Osteocyte (in vitro differentiated cells): ENCODE results near the gene PAPSS2. TPM values are rescaled to one million over a fixed set of nuclear protein-coding genes. Genes with fewer than 3 reads are reported as not detected.
"Not testable (repeated sequence)": the region's sequence is repeated elsewhere in the genome, so short reads cannot be mapped to it uniquely, and the experiment has no call there.

Experiments used
- DNase-seq: peaks from one replicate; pipeline ENCODE4 v3.0.0; 2021; ENCODE audit warnings: mixed read lengths; ENCODE audit not compliant: unreplicated experiment; ENCODE audit errors: extremely low spot score
- H3K27ac Mint-ChIP-seq: one replicate; pipeline ENCODE4 v1.8.0; 2021; ENCODE audit warnings: mild to moderate bottlenecking, mixed read lengths; ENCODE audit not compliant: unreplicated experiment
- H3K27me3 Mint-ChIP-seq: one replicate; pipeline ENCODE4 v1.8.0; 2021; ENCODE audit warnings: mixed read lengths; ENCODE audit not compliant: unreplicated experiment
- H3K36me3 Mint-ChIP-seq: one replicate; pipeline ENCODE4 v1.8.0; 2021; ENCODE audit warnings: mixed read lengths; ENCODE audit not compliant: unreplicated experiment
- H3K4me1 Mint-ChIP-seq: one replicate; pipeline ENCODE4 v1.8.0; 2021; ENCODE audit warnings: mixed read lengths; ENCODE audit not compliant: unreplicated experiment
- H3K4me3 Mint-ChIP-seq: one replicate; pipeline ENCODE4 v1.8.0; 2021; ENCODE audit warnings: mild to moderate bottlenecking, moderate library complexity, mixed read lengths; ENCODE audit not compliant: unreplicated experiment
- H3K9me3 Mint-ChIP-seq: one replicate; pipeline ENCODE4 v1.8.0; 2021; ENCODE audit warnings: mixed read lengths; ENCODE audit not compliant: unreplicated experiment
- total RNA-seq: library from RNA; stranded (reverse); gene quantifications from 2 replicates; pipeline ENCODE4 v1.2.1, GENCODE V29; 2021
- TF ChIP-seq, protein P1 (sequence below): fragments of 200-600 bp; sonication (generic); IDR thresholded peaks from 2 replicates; pipeline ENCODE4 v1.5.0; 2021; ENCODE audit warnings: antibody characterized with exemption, mild to moderate bottlenecking, moderate library complexity

Gene PAPSS2
- total RNA-seq, 1 donor from 2014 or later: 18.5 TPM

DNA sequence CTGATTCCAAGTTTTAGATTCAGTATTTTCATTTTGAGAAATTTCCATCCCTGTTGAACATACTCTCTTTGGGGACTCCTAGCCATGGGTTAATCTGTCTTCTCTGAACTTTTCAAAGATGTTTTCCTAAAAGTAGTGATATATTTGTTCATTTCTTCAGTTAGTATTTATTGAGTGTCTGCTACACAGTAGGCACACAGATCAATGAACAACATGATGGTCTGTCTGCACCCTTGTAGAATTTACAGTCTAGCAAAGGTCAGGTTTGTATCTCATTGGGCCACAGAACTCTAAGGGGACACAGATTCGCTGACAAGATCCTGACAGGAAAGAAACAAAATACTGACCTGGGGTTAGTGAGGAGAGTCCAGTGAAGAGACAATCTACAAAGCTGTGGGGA lies 42.2 kb upstream of the PAPSS2 start:
- TF ChIP-seq, protein P1, sequence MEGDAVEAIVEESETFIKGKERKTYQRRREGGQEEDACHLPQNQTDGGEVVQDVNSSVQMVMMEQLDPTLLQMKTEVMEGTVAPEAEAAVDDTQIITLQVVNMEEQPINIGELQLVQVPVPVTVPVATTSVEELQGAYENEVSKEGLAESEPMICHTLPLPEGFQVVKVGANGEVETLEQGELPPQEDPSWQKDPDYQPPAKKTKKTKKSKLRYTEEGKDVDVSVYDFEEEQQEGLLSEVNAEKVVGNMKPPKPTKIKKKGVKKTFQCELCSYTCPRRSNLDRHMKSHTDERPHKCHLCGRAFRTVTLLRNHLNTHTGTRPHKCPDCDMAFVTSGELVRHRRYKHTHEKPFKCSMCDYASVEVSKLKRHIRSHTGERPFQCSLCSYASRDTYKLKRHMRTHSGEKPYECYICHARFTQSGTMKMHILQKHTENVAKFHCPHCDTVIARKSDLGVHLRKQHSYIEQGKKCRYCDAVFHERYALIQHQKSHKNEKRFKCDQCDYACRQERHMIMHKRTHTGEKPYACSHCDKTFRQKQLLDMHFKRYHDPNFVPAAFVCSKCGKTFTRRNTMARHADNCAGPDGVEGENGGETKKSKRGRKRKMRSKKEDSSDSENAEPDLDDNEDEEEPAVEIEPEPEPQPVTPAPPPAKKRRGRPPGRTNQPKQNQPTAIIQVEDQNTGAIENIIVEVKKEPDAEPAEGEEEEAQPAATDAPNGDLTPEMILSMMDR: no peak
- no peak overlapping the region for H3K4me3 Mint-ChIP-seq
- no peaks in the 10 kb centered on the region for H3K9me3 Mint-ChIP-seq
- H3K27ac Mint-ChIP-seq: no peak overlapping the region
- H3K4me1 Mint-ChIP-seq: peaks cover 22% of the 10 kb centered on the region
- no peak for DNase-seq
- H3K36me3 Mint-ChIP-seq: no peaks in the 10 kb centered on the region
- H3K27me3 Mint-ChIP-seq: peaks cover 17% of the 10 kb centered on the region

DNA sequence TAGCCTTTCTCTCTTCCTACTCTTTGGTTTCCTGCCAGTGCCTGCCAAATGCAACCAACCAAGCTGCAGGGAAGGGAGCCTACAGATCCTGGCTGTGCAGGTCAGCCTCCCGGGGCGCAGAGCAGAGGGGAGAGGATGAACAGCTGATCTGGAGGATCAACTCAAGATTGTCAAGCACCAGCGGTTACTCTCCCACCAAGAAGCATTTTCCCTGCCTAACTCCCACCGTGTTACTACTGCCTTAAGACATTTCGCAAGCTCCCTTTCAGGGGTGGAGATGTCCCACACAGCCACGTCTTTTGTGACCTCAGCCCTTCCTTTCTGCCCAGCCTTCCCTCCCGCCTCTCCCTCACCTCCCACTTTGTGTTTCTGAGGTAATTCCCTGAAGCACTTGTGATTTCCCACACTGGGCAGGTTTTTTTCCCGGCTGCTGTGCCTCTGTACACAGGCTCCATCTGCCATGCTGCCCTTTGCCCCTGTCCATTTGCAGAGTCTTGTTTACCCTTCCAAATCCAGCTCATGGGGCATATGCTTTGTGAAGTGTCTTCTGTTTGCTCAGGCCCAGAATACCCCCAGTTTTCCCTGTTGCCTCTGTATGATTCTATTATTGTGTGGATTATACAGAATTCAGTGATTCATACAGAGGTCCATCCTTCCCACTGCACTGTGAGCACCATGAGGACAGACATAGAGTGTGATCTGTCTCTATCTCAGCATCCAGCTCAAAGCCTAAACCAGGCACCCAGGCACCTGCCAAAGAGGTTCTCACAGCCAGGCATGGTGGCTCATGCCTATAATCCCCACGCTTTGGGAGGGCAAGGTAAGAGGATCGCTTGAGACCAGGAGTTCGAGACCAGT lies 40.9 kb upstream of the PAPSS2 start:
- Mint-ChIP-seq H3K4me3 (no peak overlapping the region), H3K27ac (peak overlapping the region; percentile 33), H3K27me3 (peaks cover 17% of the 10 kb centered on the region), H3K9me3 (no peaks in the 10 kb centered on the region), H3K4me1 (peaks cover 18% of the 10 kb centered on the region), H3K36me3 (no peaks in the 10 kb centered on the region)
- no peak for DNase-seq
- TF ChIP-seq, protein P1: no peak

DNA sequence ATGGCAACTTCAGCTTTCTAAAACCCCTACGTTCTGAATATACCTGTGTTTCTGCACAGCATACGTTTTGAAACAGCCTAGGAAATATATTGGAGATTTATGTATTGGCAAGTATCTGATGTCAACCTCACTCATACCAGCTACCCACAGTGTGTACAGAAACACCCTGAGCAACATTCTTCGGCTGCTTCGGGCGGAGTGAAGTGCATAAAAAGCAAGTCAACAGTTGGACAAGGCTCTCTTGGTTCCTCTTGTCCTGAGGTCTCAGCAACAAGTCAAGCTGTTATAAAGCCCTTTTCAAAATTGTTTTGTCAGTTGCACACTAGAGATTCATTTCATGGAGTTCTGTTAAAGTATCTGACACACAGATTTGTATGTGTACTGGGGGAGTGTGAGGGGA lies 40.0 kb upstream of the PAPSS2 start:
- peaks cover 17% of the 10 kb centered on the region for H3K27me3 Mint-ChIP-seq
- TF ChIP-seq, protein P1: no peak
- H3K36me3 Mint-ChIP-seq: no peaks in the 10 kb centered on the region
- H3K4me1 Mint-ChIP-seq: peaks cover 13% of the 10 kb centered on the region
- H3K27ac Mint-ChIP-seq: no peak overlapping the region
- H3K4me3 Mint-ChIP-seq: no peak overlapping the region
- H3K9me3 Mint-ChIP-seq: no peaks in the 10 kb centered on the region
- no peak for DNase-seq

DNA sequence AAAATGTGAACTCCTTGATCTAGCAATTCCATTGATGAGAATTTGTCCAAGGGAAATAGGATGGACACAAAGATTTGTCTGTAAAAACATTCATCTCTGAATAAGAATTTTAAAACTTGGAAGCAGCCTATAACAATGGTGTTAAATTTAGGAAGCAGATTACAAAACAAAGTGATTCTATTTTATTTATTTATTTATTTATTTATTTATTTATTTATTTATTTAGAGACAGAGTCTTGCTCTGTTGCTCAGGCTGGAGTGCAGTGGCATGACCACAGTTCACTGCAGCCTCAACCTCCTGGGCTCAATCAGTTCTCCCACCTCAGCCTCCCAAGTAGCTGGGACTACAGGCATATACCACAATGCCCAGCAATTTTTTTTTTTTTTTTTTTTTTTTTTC lies 38.2 kb upstream of the PAPSS2 start:
- H3K4me1 Mint-ChIP-seq: peaks cover 13% of the 10 kb centered on the region
- H3K9me3 Mint-ChIP-seq, H3K36me3 Mint-ChIP-seq, H3K4me3 Mint-ChIP-seq, H3K27ac Mint-ChIP-seq, DNase-seq: not testable (repeated sequence)
- peaks cover 14% of the 10 kb centered on the region for H3K27me3 Mint-ChIP-seq

DNA sequence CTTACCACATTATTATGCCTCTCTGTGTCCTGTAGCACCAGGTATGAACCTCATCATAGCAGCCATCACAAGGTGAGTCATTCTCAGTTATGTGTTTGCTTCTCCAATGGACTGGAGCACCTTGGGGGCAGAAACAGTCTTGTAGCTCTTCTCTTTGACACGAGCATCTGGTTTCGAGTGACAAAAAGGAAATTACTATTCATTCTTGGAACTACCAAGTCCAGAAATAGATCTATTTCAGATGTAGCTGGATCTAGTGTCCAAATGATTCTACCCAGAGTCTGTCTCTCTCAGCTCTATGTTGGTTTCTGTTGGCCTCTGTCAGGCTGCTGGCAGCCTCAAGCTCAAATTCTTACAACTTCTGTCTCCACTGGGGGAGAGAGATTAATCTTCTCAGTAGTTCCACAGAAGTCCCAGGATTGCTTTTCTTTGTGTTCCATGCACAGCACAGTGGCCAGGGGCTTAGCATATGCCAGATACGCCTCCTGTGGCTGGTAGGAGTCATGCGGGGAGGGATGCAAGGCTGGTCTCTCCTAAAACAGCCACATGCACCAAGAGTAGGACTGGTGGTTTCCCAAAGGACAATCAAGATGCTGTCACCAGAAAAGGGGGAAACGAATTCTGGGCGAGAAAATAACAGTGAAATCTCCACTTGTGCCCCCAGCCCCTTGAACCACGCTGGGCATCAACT lies 37.2 kb upstream of the PAPSS2 start:
- H3K4me3 Mint-ChIP-seq: no peak overlapping the region
- peaks cover 13% of the 10 kb centered on the region for H3K4me1 Mint-ChIP-seq
- TF ChIP-seq, protein P1: no peak
- peaks cover 10% of the 10 kb centered on the region for H3K27me3 Mint-ChIP-seq
- no peak overlapping the region for H3K27ac Mint-ChIP-seq
- no peak for DNase-seq
- no peaks in the 10 kb centered on the region for H3K9me3 Mint-ChIP-seq
- H3K36me3 Mint-ChIP-seq: no peaks in the 10 kb centered on the region
